Ishikawa (cell line): ENCODE results near the gene HOXB4.

Source experiments
- CEBPB ChIP-seq: IDR thresholded peaks from 2 replicates; pipeline ENCODE4 v1.6.1; 2012
- CREB1 ChIP-seq: IDR thresholded peaks from 2 replicates; pipeline ENCODE4 v1.6.1; 2012; ENCODE audit warnings: low read depth
- EP300 ChIP-seq: IDR thresholded peaks from 2 replicates; pipeline ENCODE4 v1.6.1; 2012; ENCODE audit warnings: borderline replicate concordance
- ZBTB7A ChIP-seq: IDR thresholded peaks from 2 replicates; pipeline ENCODE4 v1.6.1; 2012; ENCODE audit warnings: low read depth
- TF ChIP-seq, protein P1 (sequence below): IDR thresholded peaks from 2 replicates; pipeline ENCODE4 v1.6.1; 2012; ENCODE audit warnings: low read depth, mild to moderate bottlenecking

DNA sequence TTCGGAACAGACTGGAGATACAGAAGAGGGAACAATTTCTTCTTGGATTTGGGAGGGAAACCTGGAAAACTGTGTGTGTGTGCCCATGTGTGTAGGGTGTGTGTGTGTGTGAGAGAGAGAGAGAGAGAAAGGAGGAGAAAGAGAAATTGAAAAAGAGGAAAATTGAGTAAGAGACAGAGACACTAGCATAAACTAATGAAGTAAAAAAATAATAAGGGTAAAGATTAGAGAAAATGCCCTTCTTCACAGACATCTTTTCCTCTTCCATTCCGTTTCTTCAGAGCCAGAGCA lies 19.4 kb downstream of the HOXB4 start:
- TF ChIP-seq EP300 (no peak), ZBTB7A (no peak), CREB1 (no peak), CEBPB (no peak)
- TF ChIP-seq, protein P1, sequence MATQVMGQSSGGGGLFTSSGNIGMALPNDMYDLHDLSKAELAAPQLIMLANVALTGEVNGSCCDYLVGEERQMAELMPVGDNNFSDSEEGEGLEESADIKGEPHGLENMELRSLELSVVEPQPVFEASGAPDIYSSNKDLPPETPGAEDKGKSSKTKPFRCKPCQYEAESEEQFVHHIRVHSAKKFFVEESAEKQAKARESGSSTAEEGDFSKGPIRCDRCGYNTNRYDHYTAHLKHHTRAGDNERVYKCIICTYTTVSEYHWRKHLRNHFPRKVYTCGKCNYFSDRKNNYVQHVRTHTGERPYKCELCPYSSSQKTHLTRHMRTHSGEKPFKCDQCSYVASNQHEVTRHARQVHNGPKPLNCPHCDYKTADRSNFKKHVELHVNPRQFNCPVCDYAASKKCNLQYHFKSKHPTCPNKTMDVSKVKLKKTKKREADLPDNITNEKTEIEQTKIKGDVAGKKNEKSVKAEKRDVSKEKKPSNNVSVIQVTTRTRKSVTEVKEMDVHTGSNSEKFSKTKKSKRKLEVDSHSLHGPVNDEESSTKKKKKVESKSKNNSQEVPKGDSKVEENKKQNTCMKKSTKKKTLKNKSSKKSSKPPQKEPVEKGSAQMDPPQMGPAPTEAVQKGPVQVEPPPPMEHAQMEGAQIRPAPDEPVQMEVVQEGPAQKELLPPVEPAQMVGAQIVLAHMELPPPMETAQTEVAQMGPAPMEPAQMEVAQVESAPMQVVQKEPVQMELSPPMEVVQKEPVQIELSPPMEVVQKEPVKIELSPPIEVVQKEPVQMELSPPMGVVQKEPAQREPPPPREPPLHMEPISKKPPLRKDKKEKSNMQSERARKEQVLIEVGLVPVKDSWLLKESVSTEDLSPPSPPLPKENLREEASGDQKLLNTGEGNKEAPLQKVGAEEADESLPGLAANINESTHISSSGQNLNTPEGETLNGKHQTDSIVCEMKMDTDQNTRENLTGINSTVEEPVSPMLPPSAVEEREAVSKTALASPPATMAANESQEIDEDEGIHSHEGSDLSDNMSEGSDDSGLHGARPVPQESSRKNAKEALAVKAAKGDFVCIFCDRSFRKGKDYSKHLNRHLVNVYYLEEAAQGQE, result no peak
